Panc1 (cell line): Measurements from ENCODE around the gene SHISAL2A.

Experiments
- CTCF ChIP-seq: fragments of 450-650 bp; IDR thresholded peaks from 2 replicates; pipeline ENCODE4 v1.5.1; 2017; ENCODE audit warnings: mild to moderate bottlenecking
- POLR2AphosphoS5 ChIP-seq: IDR thresholded peaks from 2 replicates; pipeline ENCODE4 v1.6.1; 2012; ENCODE audit warnings: mild to moderate bottlenecking, low read depth, low read length, moderate library complexity
- TF ChIP-seq, protein P1 (sequence below), 2 experiments: IDR thresholded peaks; 2 replicates each; pipeline ENCODE4 v1.6.1; 2011 to 2012; ENCODE audit warnings: low read depth in 2 of 2, control low read depth in 1 of 2, low read length in 1 of 2, mild to moderate bottlenecking in 1 of 2, moderate library complexity in 1 of 2; ENCODE audit not compliant: insufficient read depth in 1 of 2

- TF ChIP-seq, protein P1, sequence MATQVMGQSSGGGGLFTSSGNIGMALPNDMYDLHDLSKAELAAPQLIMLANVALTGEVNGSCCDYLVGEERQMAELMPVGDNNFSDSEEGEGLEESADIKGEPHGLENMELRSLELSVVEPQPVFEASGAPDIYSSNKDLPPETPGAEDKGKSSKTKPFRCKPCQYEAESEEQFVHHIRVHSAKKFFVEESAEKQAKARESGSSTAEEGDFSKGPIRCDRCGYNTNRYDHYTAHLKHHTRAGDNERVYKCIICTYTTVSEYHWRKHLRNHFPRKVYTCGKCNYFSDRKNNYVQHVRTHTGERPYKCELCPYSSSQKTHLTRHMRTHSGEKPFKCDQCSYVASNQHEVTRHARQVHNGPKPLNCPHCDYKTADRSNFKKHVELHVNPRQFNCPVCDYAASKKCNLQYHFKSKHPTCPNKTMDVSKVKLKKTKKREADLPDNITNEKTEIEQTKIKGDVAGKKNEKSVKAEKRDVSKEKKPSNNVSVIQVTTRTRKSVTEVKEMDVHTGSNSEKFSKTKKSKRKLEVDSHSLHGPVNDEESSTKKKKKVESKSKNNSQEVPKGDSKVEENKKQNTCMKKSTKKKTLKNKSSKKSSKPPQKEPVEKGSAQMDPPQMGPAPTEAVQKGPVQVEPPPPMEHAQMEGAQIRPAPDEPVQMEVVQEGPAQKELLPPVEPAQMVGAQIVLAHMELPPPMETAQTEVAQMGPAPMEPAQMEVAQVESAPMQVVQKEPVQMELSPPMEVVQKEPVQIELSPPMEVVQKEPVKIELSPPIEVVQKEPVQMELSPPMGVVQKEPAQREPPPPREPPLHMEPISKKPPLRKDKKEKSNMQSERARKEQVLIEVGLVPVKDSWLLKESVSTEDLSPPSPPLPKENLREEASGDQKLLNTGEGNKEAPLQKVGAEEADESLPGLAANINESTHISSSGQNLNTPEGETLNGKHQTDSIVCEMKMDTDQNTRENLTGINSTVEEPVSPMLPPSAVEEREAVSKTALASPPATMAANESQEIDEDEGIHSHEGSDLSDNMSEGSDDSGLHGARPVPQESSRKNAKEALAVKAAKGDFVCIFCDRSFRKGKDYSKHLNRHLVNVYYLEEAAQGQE (IDR thresholded peaks at IDR 0.05; ENCODE audit: insufficient read depth in 1 of 2, low read depth in 2 of 2, low read length in 1 of 2): no peak
- TF ChIP-seq CTCF (no peak), POLR2AphosphoS5 (no peak)
Observed at GRCh38 chr1:52691821-52692220, 58.9 kb downstream of the SHISAL2A start.
